Measurements from ENCODE around the gene KCNE1.

DNA sequence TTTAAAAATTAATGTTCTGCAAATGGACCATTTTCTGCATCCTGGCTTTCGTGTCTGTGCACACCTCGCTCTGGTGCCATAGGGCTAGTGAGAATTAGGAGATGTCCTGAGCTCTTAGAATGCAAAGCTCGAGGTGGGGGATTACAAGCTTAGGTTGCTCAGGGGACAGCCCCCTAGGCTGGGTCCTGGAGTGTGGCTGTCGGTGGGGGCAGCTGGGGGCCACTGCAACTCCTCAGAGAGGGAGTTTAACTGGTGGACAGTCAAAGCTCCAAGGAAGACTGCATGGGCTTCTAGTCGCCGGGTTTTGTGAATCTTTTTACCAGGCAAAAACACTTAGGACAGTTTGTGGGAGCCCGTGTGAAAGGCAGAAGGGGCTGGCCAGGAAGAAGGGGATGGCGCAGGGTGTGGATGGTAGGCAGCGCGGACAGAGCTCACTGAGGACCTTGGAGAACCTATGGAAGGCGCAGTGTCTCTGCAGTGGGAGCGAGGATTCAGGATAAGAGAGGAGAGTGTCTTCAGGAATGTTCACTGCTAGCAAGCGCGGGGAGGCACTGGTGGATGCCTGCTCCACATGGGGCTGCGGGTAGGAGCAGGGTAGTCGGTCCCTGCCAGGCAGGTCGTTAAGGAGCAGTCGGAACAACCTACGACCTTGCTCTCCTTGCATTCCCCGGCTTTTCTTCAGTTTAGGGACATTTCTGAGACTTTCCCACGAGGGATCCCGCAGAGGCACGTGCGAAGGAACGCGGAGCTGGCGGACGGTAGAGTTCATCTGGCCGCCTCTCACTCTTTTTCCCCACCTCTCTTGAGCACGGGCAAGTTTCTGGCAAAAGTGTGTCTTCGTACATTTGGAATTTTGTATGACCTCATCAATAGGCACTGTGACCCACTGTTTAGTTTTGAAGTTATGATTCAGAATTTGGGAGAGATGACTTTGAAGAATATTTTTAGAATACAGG, 12.9 kb upstream of the KCNE1 start:
- TF ChIP-seq, protein P1, sequence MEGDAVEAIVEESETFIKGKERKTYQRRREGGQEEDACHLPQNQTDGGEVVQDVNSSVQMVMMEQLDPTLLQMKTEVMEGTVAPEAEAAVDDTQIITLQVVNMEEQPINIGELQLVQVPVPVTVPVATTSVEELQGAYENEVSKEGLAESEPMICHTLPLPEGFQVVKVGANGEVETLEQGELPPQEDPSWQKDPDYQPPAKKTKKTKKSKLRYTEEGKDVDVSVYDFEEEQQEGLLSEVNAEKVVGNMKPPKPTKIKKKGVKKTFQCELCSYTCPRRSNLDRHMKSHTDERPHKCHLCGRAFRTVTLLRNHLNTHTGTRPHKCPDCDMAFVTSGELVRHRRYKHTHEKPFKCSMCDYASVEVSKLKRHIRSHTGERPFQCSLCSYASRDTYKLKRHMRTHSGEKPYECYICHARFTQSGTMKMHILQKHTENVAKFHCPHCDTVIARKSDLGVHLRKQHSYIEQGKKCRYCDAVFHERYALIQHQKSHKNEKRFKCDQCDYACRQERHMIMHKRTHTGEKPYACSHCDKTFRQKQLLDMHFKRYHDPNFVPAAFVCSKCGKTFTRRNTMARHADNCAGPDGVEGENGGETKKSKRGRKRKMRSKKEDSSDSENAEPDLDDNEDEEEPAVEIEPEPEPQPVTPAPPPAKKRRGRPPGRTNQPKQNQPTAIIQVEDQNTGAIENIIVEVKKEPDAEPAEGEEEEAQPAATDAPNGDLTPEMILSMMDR (IDR thresholded peaks at IDR 0.05; ENCODE audit: borderline replicate concordance, extremely low read depth, low read length, poor library complexity, severe bottlenecking): no peak
- no peak for TF ChIP-seq EZH2 (IDR thresholded peaks at IDR 0.05; ENCODE audit: borderline replicate concordance, low read depth, low read length, severe bottlenecking)

Measured in DND-41 (cell line).